ENCODE measurements around the gene CCDC71.

Gene CCDC71

DNA sequence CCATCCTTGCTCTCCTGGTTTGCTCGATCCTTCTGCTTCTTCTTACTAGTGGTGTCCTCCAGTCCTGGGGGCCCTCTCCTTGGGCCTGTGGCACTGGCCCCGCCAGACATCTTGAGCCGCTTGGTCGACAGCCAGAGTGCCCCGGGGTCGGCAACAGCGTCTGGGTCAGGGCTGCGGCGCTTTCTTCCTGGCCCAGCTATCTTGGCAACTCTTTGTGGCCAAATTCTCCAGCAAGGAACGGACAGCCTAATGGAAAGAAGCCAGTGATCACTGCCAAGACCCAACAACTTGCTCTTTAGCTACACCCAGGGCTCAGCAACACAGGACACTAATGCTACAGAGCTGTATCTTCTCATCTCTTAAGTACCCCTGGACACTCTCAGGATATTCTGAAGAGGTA lies 47.1 kb downstream of the CCDC71 start:
- Histone ChIP-seq H3K9me3 (ENCODE audit: control insufficient read depth, insufficient read depth, low read length) (no peaks in the 10 kb centered on the region), H3K36me3 (ENCODE audit: control insufficient read depth, low read length) (peaks cover 59% of the 10 kb centered on the region), H3K27me3 (ENCODE audit: control insufficient read depth, low read length) (no peaks in the 10 kb centered on the region), H3K4me1 (ENCODE audit: control insufficient read depth, low read length) (peaks cover 18% of the 10 kb centered on the region), H3F3A (ENCODE audit: control insufficient read depth, insufficient read depth) (peaks cover 9% of the 10 kb centered on the region), H3K9me2 (replicated peaks; ENCODE audit: control insufficient read depth, low read length) (no peaks in the 10 kb centered on the region), H3K4me2 (ENCODE audit: low read length) (peak overlapping the region; percentile 92), H3K27ac (ENCODE audit: low read depth, low read length) (no peak overlapping the region), H4K20me1 (ENCODE audit: control insufficient read depth, insufficient read depth, low read depth, low read length) (no peaks in the 10 kb centered on the region), H3K79me2 (ENCODE audit: control insufficient read depth, low read length) (peaks cover 19% of the 10 kb centered on the region), H3K4me3 (ENCODE audit: low read length) (peak overlapping the region; percentile 98)
- no peak for TF ChIP-seq EZH2phosphoT487 (IDR thresholded peaks at IDR 0.05; ENCODE audit: borderline replicate concordance, low read length)
- TF ChIP-seq, protein P1, sequence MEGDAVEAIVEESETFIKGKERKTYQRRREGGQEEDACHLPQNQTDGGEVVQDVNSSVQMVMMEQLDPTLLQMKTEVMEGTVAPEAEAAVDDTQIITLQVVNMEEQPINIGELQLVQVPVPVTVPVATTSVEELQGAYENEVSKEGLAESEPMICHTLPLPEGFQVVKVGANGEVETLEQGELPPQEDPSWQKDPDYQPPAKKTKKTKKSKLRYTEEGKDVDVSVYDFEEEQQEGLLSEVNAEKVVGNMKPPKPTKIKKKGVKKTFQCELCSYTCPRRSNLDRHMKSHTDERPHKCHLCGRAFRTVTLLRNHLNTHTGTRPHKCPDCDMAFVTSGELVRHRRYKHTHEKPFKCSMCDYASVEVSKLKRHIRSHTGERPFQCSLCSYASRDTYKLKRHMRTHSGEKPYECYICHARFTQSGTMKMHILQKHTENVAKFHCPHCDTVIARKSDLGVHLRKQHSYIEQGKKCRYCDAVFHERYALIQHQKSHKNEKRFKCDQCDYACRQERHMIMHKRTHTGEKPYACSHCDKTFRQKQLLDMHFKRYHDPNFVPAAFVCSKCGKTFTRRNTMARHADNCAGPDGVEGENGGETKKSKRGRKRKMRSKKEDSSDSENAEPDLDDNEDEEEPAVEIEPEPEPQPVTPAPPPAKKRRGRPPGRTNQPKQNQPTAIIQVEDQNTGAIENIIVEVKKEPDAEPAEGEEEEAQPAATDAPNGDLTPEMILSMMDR (IDR thresholded peaks at IDR 0.05; ENCODE audit: low read depth, low read length, poor library complexity, severe bottlenecking), result no peak
